BJ (cell line): ENCODE results near the gene SLC22A23. TPM values are rescaled to one million over a fixed set of nuclear protein-coding genes. Genes with fewer than 3 reads are reported as not detected.

Experiments
- CTCF ChIA-PET: fragments of 350-600 bp; formaldehyde crosslinking; extraction: SDS; loops from one replicate; lab custom pipeline; 2021; ENCODE audit warnings: antibody characterized with exemption, inconsistent platforms; lab: Yijun Ruan, JAX
- POLR2A ChIA-PET: fragments of 300-600 bp; sonication (Branson Sonifier 250); formaldehyde crosslinking; extraction: SDS; loops from one replicate; lab custom pipeline; 2021; ENCODE audit warnings: antibody characterized with exemption; lab: Charles Lee
- DNase-seq: peaks from one replicate; pipeline ENCODE4 v3.0.0-alpha.2; 2011; ENCODE audit warnings: low read depth
- H3K27me3 ChIP-seq: 2 replicates; pipeline ENCODE4 v1.6.0; 2011; ENCODE audit warnings: low read length; ENCODE audit not compliant: control insufficient read depth, insufficient read depth
- H3K36me3 ChIP-seq: 2 replicates; pipeline ENCODE4 v1.5.1; 2011; ENCODE audit warnings: low read length; ENCODE audit not compliant: control insufficient read depth, insufficient read depth
- H3K4me3 ChIP-seq: 2 replicates; pipeline ENCODE4 v1.5.1; 2011; ENCODE audit warnings: low read depth, mild to moderate bottlenecking, control low read depth, low read length
- CTCF ChIP-seq: IDR thresholded peaks from 2 replicates; pipeline ENCODE4 v1.5.1; 2011; ENCODE audit warnings: low read depth, mild to moderate bottlenecking, control low read depth, inconsistent platforms, low read length, moderate library complexity; ENCODE audit not compliant: insufficient read depth
- polyA plus RNA-seq: library from polyadenylated mRNA; depleted of rRNA; stranded (reverse); fragments of >200 nt; gene quantifications from 2 replicates; pipeline ENCODE4 v1.2.3, GENCODE V29; 2011

Gene SLC22A23
- polyA plus RNA-seq, 1 experiment, result 0.44 TPM

GRCh38 chr6:3490625-3490980 lies 33.8 kb upstream of the SLC22A23 start:
- no peak overlapping the region for H3K4me3 ChIP-seq
- CTCF ChIA-PET, result interaction anchor here (2.0 kb wide), 1 partner anchor 12 kb away, joined by 4 read pairs; no protein-coding TSS in a partner anchor
- no peak for DNase-seq
- no peaks in the 10 kb centered on the region for H3K36me3 ChIP-seq
- POLR2A ChIA-PET, result no interaction called here
- peaks cover 28% of the 10 kb centered on the region for H3K27me3 ChIP-seq
- TF ChIP-seq CTCF, result no peak

DNA sequence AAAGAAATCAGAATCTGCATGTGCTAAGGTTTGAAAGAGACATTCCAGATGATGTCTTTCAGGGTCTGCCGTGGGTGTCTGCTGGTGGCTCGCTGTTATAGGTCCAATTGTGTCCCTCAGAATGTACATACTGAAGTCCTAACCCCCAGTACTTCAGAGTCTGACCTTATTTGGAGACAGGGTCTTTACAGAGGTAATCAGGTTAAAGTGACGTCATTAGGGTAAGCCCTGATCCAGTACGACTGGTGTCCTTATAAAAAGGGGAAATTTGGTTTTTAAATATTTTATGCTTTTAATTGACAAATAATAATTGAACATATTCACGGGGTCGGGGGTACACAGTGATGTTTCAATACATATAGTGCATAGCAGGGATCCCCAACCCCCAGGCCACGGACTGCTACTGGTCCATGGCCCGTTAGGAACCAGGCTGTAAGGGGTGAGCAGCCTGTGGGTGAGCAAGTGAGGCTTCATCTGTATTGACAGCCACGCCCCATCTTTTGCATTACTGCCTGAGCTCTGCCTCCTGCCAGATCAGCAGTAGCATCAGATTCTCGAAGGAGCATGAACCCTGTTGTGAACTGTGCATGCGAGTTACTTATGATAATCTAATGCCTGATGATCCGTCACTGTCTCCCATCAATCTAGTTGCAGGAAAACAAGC lies 33.2 kb upstream of the SLC22A23 start:
- no peak for TF ChIP-seq CTCF
- CTCF ChIA-PET, result interaction anchor here (2.0 kb wide), 1 partner anchor 11 kb away, joined by 4 read pairs; no protein-coding TSS in a partner anchor
- no peaks in the 10 kb centered on the region for H3K36me3 ChIP-seq
- no peak for DNase-seq
- peaks cover 27% of the 10 kb centered on the region for H3K27me3 ChIP-seq
- H3K4me3 ChIP-seq, result no peak overlapping the region
- POLR2A ChIA-PET, result no interaction called here

DNA sequence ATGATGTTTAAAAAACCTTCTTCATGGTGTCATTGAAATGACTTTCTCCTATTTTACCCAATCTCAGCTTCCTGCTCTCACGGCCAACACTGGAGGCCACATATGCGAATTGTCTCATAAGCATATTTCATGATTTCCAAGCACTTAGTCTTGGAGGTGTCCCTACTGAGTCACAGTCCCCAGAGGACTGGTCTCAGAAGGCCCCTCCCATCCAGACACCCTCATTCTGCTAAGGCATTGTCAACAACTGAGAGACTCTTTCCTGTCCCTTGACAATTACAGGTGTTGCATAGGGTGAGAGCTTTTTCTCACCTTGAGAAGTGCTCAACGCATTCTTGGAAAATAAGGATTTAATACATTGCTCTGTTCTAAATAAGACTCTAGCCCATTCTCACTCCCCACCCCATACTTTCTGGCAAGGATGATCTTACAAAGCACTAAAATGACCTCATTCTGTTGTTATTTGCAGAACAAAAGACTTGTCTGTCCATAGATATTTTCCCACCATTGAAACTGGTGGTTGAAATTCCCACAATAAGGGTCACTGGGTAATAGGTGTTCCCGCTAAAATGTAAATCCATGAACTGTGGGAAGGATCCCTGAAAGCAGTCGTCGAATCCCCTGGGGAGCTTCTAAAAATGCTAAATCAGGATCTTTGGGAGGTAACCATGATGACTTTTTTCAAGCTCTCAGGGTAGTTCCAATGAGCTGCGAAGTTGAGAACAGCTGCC lies 32.3 kb upstream of the SLC22A23 start:
- POLR2A ChIA-PET, result no interaction called here
- H3K36me3 ChIP-seq, result no peaks in the 10 kb centered on the region
- DNase-seq, result no peak
- H3K4me3 ChIP-seq, result no peak overlapping the region
- TF ChIP-seq CTCF, result no peak
- H3K27me3 ChIP-seq, result peaks cover 22% of the 10 kb centered on the region
- CTCF ChIA-PET, result no interaction called here

GRCh38 chr6:3484946-3485345 lies 28.1 kb upstream of the SLC22A23 start:
- Histone ChIP-seq H3K36me3 (no peaks in the 10 kb centered on the region), H3K4me3 (no peak overlapping the region), H3K27me3 (peaks cover 18% of the 10 kb centered on the region)
- ChIA-PET POLR2A (no interaction called here), CTCF (interaction anchor here (1.2 kb wide), 1 partner anchor 448 kb away, joined by 3 read pairs; no protein-coding TSS in a partner anchor)
- no peak for DNase-seq
- no peak for TF ChIP-seq CTCF

GRCh38 chr6:3484192-3484591 lies 27.3 kb upstream of the SLC22A23 start:
- Histone ChIP-seq H3K27me3 (peaks cover 15% of the 10 kb centered on the region), H3K36me3 (no peaks in the 10 kb centered on the region), H3K4me3 (no peak overlapping the region)
- ChIA-PET POLR2A (no interaction called here), CTCF (interaction anchor here (0.6 kb wide), 1 partner anchor 1414 kb away, joined by 3 read pairs; no protein-coding TSS in a partner anchor)
- DNase-seq, result no peak
- no peak for TF ChIP-seq CTCF
